SU-DHL-6 (cell line): ENCODE measurements around the gene ARHGAP8.

Experiments
- CTCF ChIP-seq: fragments of 200-600 bp; sonication (generic); IDR thresholded peaks from one replicate; pipeline ENCODE4 v1.5.1; 2017; ENCODE audit warnings: antibody characterized with exemption, mild to moderate bottlenecking, low read length, moderate library complexity; ENCODE audit not compliant: insufficient read depth, poor library complexity, severe bottlenecking
- EZH2phosphoT487 ChIP-seq: fragments of 200-600 bp; sonication (generic), shearing (Covaris generic); conservative IDR thresholded peaks from 2 replicates; pipeline ENCODE4 v1.6.1; 2018; ENCODE audit warnings: mild to moderate bottlenecking, antibody characterized with exemption, low read length, moderate library complexity, mixed read lengths

- TF ChIP-seq CTCF (no peak), EZH2phosphoT487 (no peak)
Measured at GRCh38 chr22:44839721-44840120, 87.3 kb downstream of the ARHGAP8 start.
